OCI-M1 (cell line): ENCODE measurements around the gene GALNT3.

Experiments used
- DNase-seq: peaks from one replicate; lab custom pipeline; 2025; lab: John Stamatoyannopoulos, UW

GALNT3 gene

DNA sequence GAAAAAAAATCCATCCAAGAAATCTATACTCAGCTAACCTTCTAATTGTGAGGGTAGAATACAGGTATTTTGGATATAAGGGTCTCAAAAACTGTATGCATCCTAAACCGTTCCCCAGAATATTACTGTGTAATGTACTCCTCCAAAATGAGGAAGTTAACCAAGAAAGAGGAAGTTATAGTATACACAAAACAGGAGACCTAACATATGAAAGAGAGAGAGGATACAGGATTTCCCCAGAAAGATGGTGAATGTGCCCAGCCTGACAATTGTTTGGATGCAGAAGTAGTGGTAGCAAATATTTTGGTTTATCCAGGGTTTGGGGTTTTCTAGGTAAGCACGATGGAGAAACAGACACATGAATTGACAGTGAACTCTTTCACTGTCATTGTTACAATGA is 50.6 kb downstream of the GALNT3 start:
- peak; percentile 79 for DNase-seq

DNA sequence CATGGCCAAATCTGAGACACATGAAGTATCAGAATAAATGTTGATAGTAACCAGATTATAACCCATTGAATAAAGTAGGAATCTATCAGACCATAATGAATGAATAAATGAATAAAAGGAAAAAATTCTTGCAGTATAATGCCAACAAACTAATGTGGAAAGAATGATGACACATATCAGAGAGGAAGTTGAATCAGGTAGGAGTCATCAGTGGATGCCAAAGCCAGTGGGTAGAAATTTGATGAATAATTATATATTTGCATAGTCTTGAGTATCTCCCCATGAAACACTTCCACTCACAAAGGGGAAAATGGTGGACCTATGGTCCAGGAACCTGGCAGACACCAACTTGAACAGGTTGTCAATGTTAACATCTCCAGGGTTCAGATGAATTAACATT is 68.6 kb downstream of the GALNT3 start:
- DNase-seq = no peak

DNA sequence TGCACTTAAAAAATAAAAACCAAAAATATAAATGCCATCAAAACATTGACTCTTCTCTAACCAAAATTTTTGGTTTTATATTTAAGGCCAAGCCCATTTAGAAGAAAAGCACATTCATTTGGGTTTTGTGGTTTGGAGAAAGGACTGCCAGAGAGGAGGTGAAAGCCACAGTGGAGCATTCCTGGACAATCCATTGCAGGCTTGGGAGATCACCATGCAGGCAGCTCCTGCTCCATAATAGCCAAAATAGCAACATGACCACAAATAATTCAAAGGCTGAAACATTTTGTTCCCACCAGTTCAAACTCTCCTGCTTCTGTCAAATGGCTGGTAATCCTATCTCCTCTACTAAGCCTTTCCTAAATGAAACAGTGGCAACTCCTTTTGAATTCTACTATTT is 73.5 kb downstream of the GALNT3 start:
- no peak for DNase-seq

DNA sequence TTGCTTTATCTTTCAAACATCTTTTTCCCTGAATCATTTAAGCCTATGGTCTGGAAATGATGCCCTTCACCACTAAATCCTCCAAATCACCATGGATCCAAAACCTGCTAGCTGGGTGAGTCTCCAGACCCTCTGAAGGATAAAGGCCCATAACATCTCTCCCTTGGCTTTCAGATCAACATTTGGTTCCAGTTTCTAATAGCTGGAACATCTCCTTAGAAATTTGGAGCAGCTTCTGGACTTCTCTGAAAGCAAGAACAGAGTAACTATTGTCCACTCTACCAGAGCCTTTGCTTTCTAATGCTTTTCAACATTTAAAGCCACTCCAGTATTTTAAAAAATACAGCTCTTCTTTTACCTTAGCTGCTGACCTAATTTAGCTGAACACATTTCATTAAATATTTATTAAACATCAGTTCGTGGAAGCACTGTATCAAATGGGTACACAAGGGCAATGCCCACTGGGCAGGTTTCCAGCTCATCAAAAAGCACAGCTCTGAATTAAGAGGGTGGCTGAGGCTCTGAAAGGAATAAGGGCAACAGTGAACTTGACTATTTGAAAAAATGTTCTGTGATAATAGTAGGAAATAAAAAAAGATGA is 75.3 kb downstream of the GALNT3 start:
- no peak for DNase-seq

DNA sequence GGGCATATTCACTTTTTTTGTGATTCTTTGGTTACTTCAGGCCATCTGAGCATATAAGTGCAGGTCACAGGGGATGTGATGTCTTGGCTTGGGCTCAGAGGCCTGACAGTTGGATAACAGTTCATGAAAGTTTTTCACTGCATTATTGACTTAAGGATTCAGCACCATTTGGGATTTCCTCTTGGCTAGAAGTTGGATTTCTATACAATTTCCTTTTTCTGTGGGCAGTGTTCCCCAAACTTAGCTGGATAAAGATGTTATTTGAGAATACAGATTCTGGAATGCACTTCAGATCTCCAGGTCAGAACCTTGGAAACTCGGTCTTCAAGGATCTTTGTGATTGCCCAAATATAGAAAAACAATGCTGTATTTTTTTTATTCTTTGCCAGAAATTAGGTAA is 78.0 kb downstream of the GALNT3 start:
- no peak for DNase-seq

DNA sequence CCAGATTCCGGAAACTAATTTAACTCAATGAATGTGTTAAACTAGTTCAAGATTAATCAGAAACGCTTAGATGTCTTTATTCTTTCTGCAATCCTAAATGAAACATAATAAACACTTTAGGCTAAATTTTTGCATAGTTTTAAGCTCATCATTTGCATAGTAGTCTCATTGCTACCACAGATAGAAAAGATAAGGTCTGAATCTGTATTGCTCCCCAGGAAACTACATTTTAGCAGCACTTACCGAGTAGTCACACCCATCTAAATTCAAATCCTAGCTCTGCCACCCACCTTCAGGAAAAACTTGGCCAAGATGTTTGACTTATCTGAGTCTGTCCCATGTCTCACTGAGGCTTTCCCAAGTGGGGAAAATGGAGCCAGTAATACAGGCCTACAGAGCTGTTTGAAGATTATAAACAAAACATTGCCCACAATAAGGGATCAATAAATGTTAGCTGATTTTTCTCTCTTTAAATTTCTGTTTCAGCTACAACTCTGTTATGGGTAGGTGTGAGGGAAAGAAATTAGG is 87.0 kb downstream of the GALNT3 start:
- DNase-seq = no peak

DNA sequence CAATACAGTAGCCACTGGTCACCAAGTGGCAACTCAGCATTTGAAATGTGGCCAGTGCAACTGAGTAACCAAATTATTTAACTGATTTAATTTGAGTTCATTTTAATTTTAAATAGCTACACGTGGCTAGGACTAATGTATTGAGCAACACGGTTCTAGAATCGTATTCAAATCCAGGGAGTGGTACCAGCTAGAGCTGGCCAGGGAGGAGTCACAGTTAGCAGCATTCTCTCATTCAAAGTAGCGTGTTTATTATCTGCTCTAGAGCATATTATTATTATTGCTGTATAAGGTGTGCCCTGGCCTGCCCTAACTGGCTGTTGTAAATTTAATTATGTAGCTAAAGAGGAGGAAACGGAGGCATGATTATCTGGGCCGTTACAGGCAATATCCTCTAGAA is 92.9 kb downstream of the GALNT3 start:
- DNase-seq = no peak

DNA sequence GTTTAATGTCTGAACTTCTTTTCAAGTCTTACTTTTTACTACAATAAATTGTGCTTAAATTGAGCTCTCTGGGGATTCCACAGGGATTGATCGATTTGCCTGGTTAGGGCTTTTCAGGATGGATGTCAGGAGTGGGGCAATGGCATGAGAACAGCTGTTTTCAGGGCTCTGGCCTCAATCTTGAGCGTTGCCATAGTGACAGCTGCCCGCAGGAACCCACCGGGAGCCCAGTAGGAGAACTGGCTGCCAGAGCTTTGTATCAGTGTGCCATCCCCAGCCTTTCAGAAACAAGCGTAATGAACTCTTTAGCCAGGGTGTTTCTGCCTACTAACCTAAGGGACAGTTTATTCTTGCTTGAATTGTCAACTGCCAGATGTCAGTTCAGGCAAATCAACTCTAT is 93.5 kb downstream of the GALNT3 start:
- DNase-seq = no peak

DNA sequence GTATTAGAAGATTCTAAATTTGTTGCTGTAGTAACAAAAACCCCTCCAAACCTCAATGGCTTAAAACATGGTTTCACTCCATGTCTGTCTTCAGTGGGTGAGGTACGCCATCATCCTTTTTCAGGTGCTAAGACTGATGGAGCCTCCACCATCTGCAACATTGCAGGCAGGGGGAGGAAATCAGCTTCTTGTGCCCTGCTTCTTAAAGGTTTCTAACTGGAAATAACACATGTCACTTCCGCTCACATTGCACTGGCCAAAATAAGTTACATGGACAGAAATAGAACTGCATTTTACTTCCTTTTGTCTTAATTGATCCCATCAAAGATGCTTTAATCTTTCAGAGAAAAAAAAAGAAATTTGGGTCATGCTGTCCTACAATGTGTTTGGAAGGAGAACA is 94.1 kb downstream of the GALNT3 start:
- DNase-seq = no peak

DNA sequence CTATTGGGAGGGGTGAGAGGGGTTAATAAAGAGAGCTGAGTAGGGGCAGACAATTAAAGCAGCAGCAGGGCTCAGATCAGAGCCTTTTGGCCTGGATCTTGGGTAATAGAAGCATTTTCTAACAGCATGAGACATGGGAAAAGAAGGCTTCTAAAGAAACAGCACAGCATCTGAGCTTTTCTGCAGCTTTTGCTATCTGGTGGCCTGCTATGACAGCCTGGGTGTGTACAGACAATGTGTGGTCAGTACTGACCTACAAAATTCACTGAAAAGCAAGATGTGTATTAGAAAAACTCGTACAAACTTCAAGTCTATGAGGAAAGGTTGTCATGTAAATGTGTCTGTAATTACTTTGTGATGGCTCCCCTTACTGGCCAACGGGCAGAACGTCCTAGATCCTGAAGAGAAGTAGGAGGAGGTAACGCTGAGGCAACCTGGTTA is 95.6 kb downstream of the GALNT3 start:
- DNase-seq = peak; percentile 62

DNA sequence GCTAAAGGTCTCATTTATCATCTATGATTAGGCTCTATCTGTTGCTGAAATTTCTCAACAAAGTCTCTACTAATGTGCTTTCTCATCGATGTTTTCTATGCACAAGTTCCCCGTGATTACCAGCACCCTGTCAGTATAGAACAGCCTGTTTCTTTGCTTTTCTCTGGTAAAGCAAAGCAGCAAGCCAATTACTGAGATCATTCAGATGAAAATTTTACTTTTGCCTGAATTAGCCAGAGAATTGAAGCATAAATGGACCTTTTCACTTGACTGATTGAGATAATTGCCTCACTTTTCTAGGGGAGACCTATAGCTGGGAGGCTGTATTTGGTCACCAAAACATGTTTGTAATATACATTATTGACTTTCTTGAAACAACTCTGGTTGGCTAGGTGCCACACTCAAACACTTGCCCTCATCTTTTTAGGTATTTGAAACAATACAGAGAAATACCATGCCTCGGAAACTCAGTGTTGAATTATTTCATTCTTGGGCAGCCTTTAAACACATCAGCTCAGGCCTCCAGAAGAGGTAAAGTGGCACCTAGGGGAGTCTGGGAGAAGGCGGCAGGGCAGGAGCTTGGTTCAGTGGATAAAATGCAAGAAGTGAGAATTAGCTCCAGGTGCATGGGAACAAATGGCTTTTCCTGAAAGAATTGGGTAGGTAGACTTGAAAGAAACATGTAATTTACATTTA is 96.2 kb downstream of the GALNT3 start:
- no peak for DNase-seq
